Lower leg skin (tissue), 3 donors: ENCODE results near the gene CHRND.

Source experiments
- POLR2A ChIP-seq, 2 donors: fragments of 450-650 bp; IDR thresholded peaks; one replicate each; pipeline ENCODE4 v1.6.1; 2016 to 2017; ENCODE audit warnings: antibody characterized with exemption in 2 of 2, mild to moderate bottlenecking in 1 of 2, moderate library complexity in 1 of 2
- TF ChIP-seq, protein P1 (sequence below), 3 donors: fragments of 450-650 bp; IDR thresholded peaks; one replicate each; pipeline ENCODE4 v1.5.1; 2016; ENCODE audit warnings: antibody characterized with exemption in 3 of 3, mild to moderate bottlenecking in 3 of 3, moderate library complexity in 2 of 3

DNA sequence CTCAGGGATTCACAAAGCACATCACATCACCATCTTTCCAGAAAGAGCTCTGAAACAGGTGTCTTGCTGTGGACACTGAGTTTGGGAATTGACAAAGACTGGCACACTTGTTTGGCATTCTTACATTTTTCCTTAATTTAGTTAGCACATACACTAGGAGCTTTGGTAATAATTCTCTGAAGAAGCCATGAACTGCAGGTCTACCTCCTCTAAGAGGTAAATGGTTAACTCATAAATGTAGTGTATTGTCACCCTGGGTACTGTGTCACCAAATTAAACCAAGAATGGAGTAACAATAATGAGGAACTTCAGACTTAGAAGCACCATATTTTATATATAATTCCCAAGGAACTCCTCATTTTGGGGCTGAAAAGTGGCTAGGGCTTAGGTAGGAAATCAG lies 47.1 kb downstream of the CHRND start:
- TF ChIP-seq, protein P1, sequence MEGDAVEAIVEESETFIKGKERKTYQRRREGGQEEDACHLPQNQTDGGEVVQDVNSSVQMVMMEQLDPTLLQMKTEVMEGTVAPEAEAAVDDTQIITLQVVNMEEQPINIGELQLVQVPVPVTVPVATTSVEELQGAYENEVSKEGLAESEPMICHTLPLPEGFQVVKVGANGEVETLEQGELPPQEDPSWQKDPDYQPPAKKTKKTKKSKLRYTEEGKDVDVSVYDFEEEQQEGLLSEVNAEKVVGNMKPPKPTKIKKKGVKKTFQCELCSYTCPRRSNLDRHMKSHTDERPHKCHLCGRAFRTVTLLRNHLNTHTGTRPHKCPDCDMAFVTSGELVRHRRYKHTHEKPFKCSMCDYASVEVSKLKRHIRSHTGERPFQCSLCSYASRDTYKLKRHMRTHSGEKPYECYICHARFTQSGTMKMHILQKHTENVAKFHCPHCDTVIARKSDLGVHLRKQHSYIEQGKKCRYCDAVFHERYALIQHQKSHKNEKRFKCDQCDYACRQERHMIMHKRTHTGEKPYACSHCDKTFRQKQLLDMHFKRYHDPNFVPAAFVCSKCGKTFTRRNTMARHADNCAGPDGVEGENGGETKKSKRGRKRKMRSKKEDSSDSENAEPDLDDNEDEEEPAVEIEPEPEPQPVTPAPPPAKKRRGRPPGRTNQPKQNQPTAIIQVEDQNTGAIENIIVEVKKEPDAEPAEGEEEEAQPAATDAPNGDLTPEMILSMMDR (IDR thresholded peaks at IDR 0.05) = no peak
- no peak for TF ChIP-seq POLR2A (IDR thresholded peaks at IDR 0.05)
